Heart right ventricle (tissue), 16 donors: Measurements from ENCODE around the gene GCK. TPM values are rescaled to one million over a fixed set of nuclear protein-coding genes. Genes with fewer than 3 reads are reported as not detected.

Experiments
- ATAC-seq, 8 donors: fragments of 200-7000 bp; cut with Tn5 transposase; one replicate each; pipeline ENCODE4 v1.9.1; 2020; ENCODE audit warnings: mild to moderate bottlenecking in 8 of 8, moderate library complexity in 8 of 8, moderate number of reproducible peaks in 1 of 8
- DNase-seq, 2 donors: peaks; one replicate each; pipeline ENCODE4 v3.0.0-alpha.2; 2020
- H3K27ac ChIP-seq, 10 donors: fragments of 200-600 bp; sonication (generic) in 2 of 10; one replicate each; pipeline versions ENCODE4 v1.5.0 to v1.8.0; 2020 to 2022; ENCODE audit warnings: mild to moderate bottlenecking in 3 of 10
- H3K27me3 ChIP-seq, 7 donors: fragments of 200-600 bp; one replicate each; pipeline ENCODE4 v1.8.0; 2021 to 2022; ENCODE audit warnings: mild to moderate bottlenecking in 2 of 7
- H3K36me3 ChIP-seq, 9 donors: fragments of 200-600 bp; sonication (generic) in 1 of 9; one replicate each; pipeline versions ENCODE4 v1.5.0 to v1.8.0; 2020 to 2022; ENCODE audit warnings: mild to moderate bottlenecking in 2 of 9
- H3K4me1 ChIP-seq, 9 donors: fragments of 200-600 bp; sonication (generic) in 1 of 9; one replicate each; pipeline versions ENCODE4 v1.5.0 to v1.8.0; 2020 to 2022; ENCODE audit warnings: mild to moderate bottlenecking in 4 of 9
- H3K4me3 ChIP-seq, 10 donors: fragments of 200-600 bp; sonication (generic) in 2 of 10; one replicate each; pipeline versions ENCODE4 v1.5.0 to v1.8.0; 2020 to 2022; ENCODE audit warnings: mild to moderate bottlenecking in 7 of 10, moderate library complexity in 2 of 10
- H3K9me3 ChIP-seq, 11 donors: fragments of 200-600 bp in 10 of 11; sonication (generic) in 2 of 11; one replicate each; pipeline versions ENCODE4 v1.5.0 to v1.8.0; 2013 to 2022; ENCODE audit warnings: mild to moderate bottlenecking in 2 of 11, control low read depth in 1 of 11, moderate library complexity in 1 of 11
- WGBS, 2 donors: extraction: QIAGEN DNeasy Blood & Tissue Kit; methylation state at CpG; one replicate each; pipeline ENCODE4 v1.1.7; 2013; ENCODE audit warnings: inconsistent platforms in 1 of 2; 5-methylcytosine and 5-hydroxymethylcytosine counted together
- intact Hi-C, 10 donors: fragments of 100-400 bp; cut with DNase I; formaldehyde crosslinking; loops; one replicate each; pipeline versions ENCODE4 v1.11.1 to v1.14.2; 2022
- polyA plus RNA-seq, 2 donors: library from polyadenylated mRNA; stranded (reverse); fragments of 200-250 nt; gene quantifications; one replicate each; pipeline ENCODE4 v1.2.3, GENCODE V29; 2013
- total RNA-seq, 10 donors: library from RNA; stranded (reverse); fragmentation: NEBNext Ultra II Directional in 3 of 10; extraction: Animal tissue kit (Norgen Biotek cat#: 25700) in 3 of 10; gene quantifications; one replicate each; pipeline versions ENCODE4 v1.2.1 to v1.2.4, GENCODE V29; 2021 to 2023
- TF ChIP-seq, protein P1 (sequence below), 9 donors: fragments of 200-600 bp; sonication (generic) in 2 of 9; IDR thresholded peaks; one replicate each; pipeline versions ENCODE4 v1.5.0 to v1.8.0; 2021 to 2022; ENCODE audit warnings: antibody characterized with exemption in 9 of 9, mild to moderate bottlenecking in 5 of 9, moderate library complexity in 1 of 9
- donor health status: Arrhythmogenic right ventricular cardiomyopathy.
- donor health status: ischemic (EF 13 %, LVEDD 7.1; RV severe dilation, severe dysfunction).
- donor health status: healthy with polysubstance abuse.
- donor health status: DM: no; HTN: yes; CAD: no.
- donor health status: DM: no; HTN: no; CAD: no.
- donor health status: ischemic (EF 25% LVEDD 6.9; RV normal size, moderate dysfunction).
- donor health status: ischemic (EF 25% LVEDD 5.7; RV mildly dilated, moderate dysfunction).
- donor health status: healthy.
- donor health status: DM: yes; HTN: yes; CAD: no.
- donor health status: Ischemic cardiomyopathy.
- donor health status: ischemic (EF 35%, LVEDD 5.7; RV mildly dilated, moderate dysfunction).
- donor health status: nonischemic (EF 11% LVEDD 7.7; RV severe dilation, severe dysfunction).
- donor health status: DM: yes; HTN: yes; CAD: no.
- donor health status: PGD.
- donor health status: ischemic (EF 29% LVEDD 5.4; RV normal size, mild dysfunction).
- donor health status: nonischemic (EF 23%, LVEDD 6.1; RV moderate dilation, normal function).

Gene GCK
- total and polyA plus RNA-seq, 12 donors, result 0.50 to 6.0 (median 1.5) TPM

- Histone ChIP-seq H3K27me3 (no peaks in the 10 kb centered on the region), H3K27ac (no peak overlapping the region), H3K4me3 (no peak overlapping the region), H3K36me3 (no peaks in the 10 kb centered on the region), H3K4me1 (peaks cover 0 to 10% (median 0%) of the 10 kb centered on the region in 9 donors), H3K9me3 (no peaks in the 10 kb centered on the region)
- 78 to 80% methylated on average over 5 of the region's 5 CpGs for WGBS, 2 donors
- ATAC-seq, result peak in 5 of 8 donors; percentile 23 to 63 (median 29)
- TF ChIP-seq, protein P1, sequence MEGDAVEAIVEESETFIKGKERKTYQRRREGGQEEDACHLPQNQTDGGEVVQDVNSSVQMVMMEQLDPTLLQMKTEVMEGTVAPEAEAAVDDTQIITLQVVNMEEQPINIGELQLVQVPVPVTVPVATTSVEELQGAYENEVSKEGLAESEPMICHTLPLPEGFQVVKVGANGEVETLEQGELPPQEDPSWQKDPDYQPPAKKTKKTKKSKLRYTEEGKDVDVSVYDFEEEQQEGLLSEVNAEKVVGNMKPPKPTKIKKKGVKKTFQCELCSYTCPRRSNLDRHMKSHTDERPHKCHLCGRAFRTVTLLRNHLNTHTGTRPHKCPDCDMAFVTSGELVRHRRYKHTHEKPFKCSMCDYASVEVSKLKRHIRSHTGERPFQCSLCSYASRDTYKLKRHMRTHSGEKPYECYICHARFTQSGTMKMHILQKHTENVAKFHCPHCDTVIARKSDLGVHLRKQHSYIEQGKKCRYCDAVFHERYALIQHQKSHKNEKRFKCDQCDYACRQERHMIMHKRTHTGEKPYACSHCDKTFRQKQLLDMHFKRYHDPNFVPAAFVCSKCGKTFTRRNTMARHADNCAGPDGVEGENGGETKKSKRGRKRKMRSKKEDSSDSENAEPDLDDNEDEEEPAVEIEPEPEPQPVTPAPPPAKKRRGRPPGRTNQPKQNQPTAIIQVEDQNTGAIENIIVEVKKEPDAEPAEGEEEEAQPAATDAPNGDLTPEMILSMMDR (IDR thresholded peaks at IDR 0.05), result no peak
- no peak for DNase-seq
- intact Hi-C loops, result no loop called here
These were observed 29.2 kb downstream of the GCK start for GRCh38 chr7:44159824-44160630.

DNA sequence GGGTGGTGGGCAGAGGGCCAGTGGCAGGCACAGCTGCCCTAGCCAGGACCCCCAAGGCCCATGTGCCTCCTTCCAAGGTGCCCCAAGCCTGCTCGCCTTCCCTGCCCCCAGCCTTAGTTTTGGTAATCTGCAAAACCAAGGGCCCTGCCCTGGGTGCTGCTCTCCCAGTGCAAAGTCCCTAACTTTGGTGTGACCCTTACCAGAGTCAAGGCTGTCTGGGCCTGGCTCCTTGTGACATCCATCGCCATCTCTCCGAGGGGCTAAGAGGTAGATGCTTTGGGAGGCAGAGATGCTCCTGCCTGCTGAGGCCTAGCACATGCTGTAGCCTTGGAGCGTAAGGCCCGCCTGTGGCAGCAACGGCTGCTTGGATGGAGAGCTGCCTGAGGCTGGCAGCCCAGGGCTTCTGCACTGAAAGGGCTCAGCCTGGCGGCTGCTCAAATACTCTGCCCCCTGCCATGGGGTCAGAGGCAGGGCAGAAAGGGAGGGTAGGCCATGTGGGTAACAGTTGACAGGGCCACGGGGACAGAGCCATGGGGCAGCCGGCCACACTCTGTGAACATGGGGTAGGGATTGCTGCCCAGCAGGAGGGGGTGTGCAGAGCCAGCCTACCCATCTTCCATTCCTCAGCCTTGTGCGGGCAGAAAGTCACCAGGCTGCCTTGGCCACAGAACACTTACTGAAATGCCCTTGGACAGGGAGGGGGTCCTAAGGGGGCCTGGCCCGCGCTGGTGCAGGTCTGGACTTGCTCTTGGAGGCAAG, 30.2 kb downstream of the GCK start:
- H3K27me3 ChIP-seq, result no peaks in the 10 kb centered on the region
- H3K36me3 ChIP-seq, result no peaks in the 10 kb centered on the region
- H3K4me3 ChIP-seq, result no peak overlapping the region
- no peak for DNase-seq
- H3K9me3 ChIP-seq, result no peaks in the 10 kb centered on the region
- no peak overlapping the region for H3K27ac ChIP-seq
- TF ChIP-seq, protein P1 (IDR thresholded peaks at IDR 0.05), result no peak
- 90 to 92% methylated on average over 12 of the region's 12 CpGs for WGBS, 2 donors
- peak in 4 of 8 donors; percentile 7 to 37 (median 10) for ATAC-seq
- H3K4me1 ChIP-seq, result peaks cover 0 to 10% (median 0%) of the 10 kb centered on the region in 9 donors
- intact Hi-C loops, result no loop called here

- DNase-seq (no peak), ATAC-seq (peak in 1 of 8 donors; percentile 20)
- no peak overlapping the region for H3K4me3 ChIP-seq
- intact Hi-C loops, result no loop called here
- TF ChIP-seq, protein P1 (IDR thresholded peaks at IDR 0.05), result no peak
- H3K27ac ChIP-seq, result no peak overlapping the region
- no peaks in the 10 kb centered on the region for H3K9me3 ChIP-seq
- H3K4me1 ChIP-seq, result peaks cover 0 to 10% (median 0%) of the 10 kb centered on the region in 9 donors
- H3K36me3 ChIP-seq, result no peaks in the 10 kb centered on the region
- H3K27me3 ChIP-seq, result no peaks in the 10 kb centered on the region
- WGBS, 2 donors, result 77 to 80% methylated on average over 10 of the region's 10 CpGs
These were observed 31.0 kb downstream of the GCK start for GRCh38 chr7:44158096-44158872.
